Measurements from ENCODE around the gene FAM168A. TPM values are rescaled to one million over a fixed set of nuclear protein-coding genes. Genes with fewer than 3 reads are reported as not detected.

The FAM168A gene
- total RNA-seq, 1 donor from 2014 or later: 52.2 TPM

DNA sequence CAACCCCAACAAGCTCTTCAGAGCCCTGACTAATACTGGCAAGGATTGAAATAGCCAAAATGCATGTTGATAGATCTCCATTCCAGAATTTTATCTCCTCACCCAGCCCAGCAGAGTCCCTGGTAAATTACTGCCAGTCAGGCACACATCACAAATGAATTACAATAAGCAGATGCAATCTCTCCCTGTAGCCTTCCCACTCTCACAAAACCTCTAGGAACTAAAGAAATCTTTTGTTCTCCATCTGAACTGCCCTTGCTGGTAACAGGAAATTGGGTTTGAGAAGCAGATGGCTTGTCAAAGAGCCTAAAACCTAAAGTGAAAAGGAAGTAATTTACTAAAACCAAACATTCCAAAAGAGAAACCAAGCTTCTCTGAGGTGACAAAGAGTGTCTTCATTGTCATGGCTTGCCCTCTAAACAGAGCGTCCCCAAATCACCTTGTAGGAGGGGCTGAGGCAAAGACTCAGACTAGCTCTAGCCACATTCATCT, 59.5 kb downstream of the FAM168A start:
- TF ChIP-seq, protein P1, sequence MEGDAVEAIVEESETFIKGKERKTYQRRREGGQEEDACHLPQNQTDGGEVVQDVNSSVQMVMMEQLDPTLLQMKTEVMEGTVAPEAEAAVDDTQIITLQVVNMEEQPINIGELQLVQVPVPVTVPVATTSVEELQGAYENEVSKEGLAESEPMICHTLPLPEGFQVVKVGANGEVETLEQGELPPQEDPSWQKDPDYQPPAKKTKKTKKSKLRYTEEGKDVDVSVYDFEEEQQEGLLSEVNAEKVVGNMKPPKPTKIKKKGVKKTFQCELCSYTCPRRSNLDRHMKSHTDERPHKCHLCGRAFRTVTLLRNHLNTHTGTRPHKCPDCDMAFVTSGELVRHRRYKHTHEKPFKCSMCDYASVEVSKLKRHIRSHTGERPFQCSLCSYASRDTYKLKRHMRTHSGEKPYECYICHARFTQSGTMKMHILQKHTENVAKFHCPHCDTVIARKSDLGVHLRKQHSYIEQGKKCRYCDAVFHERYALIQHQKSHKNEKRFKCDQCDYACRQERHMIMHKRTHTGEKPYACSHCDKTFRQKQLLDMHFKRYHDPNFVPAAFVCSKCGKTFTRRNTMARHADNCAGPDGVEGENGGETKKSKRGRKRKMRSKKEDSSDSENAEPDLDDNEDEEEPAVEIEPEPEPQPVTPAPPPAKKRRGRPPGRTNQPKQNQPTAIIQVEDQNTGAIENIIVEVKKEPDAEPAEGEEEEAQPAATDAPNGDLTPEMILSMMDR (IDR thresholded peaks at IDR 0.05): no peak
- peaks cover 7% of the 10 kb centered on the region for H3K4me1 Mint-ChIP-seq (ENCODE audit: unreplicated experiment)
- no peak for DNase-seq (ENCODE audit: extremely low spot score, unreplicated experiment)
- H3K9me3 Mint-ChIP-seq (ENCODE audit: unreplicated experiment): no peaks in the 10 kb centered on the region
- H3K27me3 Mint-ChIP-seq (ENCODE audit: unreplicated experiment): no peaks in the 10 kb centered on the region
- no peak overlapping the region for H3K4me3 Mint-ChIP-seq (ENCODE audit: unreplicated experiment)
- H3K36me3 Mint-ChIP-seq (ENCODE audit: unreplicated experiment): no peaks in the 10 kb centered on the region
- peak overlapping the region; percentile 75 for H3K27ac Mint-ChIP-seq (ENCODE audit: unreplicated experiment)

DNA sequence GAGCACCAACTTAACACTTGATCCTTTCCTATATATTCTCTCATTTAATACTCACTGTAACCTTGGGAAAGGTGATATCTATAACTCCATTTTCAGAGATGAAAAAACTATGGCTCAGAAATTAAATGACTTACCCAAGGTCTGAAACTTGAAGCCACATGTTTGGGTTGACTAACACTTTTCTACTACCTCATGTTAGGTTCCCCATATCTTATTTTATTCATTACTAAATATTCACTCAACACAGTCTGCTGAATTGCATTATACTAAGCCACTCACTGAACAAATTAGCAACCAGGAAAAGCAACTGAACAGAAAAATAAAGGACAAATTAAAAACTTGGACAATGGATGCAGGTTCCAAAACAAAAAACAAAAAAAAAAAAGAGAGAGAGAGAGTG, 59.9 kb downstream of the FAM168A start:
- peaks cover 7% of the 10 kb centered on the region for H3K4me1 Mint-ChIP-seq (ENCODE audit: unreplicated experiment)
- H3K36me3 Mint-ChIP-seq (ENCODE audit: unreplicated experiment): no peaks in the 10 kb centered on the region
- no peaks in the 10 kb centered on the region for H3K27me3 Mint-ChIP-seq (ENCODE audit: unreplicated experiment)
- peak overlapping the region; percentile 75 for H3K27ac Mint-ChIP-seq (ENCODE audit: unreplicated experiment)
- TF ChIP-seq, protein P1 (IDR thresholded peaks at IDR 0.05): no peak
- no peak overlapping the region for H3K4me3 Mint-ChIP-seq (ENCODE audit: unreplicated experiment)
- no peak for DNase-seq (ENCODE audit: extremely low spot score, unreplicated experiment)
- no peaks in the 10 kb centered on the region for H3K9me3 Mint-ChIP-seq (ENCODE audit: unreplicated experiment)

DNA sequence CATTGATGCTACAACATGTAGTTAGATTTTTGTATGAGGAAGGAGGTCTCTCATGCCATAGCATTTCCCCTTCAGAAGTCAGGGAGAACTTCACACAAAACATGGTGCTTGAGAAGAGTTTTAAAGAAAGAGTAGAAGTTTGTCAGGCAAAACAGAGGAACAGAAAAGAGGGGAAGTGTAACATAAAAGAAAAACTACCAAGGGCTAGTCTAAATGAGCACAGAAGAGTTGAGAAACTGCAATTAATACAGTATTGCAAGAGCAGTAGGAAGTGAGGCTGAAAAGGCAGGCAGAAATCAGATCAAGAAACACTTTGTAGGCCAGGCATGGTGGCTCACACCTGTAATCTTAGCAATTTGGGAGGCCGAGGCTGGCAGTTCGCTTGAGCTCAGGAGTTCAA, 61.0 kb downstream of the FAM168A start:
- no peak for DNase-seq (ENCODE audit: extremely low spot score, unreplicated experiment)
- Mint-ChIP-seq H3K9me3 (ENCODE audit: unreplicated experiment) (no peaks in the 10 kb centered on the region), H3K27me3 (ENCODE audit: unreplicated experiment) (no peaks in the 10 kb centered on the region), H3K4me1 (ENCODE audit: unreplicated experiment) (peaks cover 7% of the 10 kb centered on the region), H3K36me3 (ENCODE audit: unreplicated experiment) (no peaks in the 10 kb centered on the region), H3K4me3 (ENCODE audit: unreplicated experiment) (no peak overlapping the region), H3K27ac (ENCODE audit: unreplicated experiment) (no peak overlapping the region)
- TF ChIP-seq, protein P1 (IDR thresholded peaks at IDR 0.05): no peak

DNA sequence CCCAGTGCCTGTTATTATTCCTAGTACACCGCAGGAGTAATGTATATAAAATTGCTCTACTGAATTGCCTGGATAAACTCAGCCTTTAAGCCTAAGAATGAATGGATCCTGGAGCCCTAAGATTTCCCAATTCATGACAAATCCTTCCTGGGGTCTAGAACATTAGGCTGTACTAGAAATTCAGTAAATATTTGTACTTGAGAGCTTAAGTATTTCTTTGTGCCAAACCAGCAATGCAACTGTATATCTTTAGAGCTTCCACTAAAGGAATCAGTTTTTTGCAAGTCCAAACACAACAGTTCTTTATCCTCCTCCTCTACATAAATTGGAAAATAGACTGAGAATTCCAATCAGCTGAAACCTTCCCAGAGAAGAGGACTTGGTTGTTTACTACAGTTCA, 65.6 kb downstream of the FAM168A start:
- Mint-ChIP-seq H3K9me3 (ENCODE audit: unreplicated experiment) (no peaks in the 10 kb centered on the region), H3K27me3 (ENCODE audit: unreplicated experiment) (no peaks in the 10 kb centered on the region), H3K36me3 (ENCODE audit: unreplicated experiment) (no peaks in the 10 kb centered on the region), H3K4me1 (ENCODE audit: unreplicated experiment) (peaks cover 4% of the 10 kb centered on the region), H3K4me3 (ENCODE audit: unreplicated experiment) (no peak overlapping the region), H3K27ac (ENCODE audit: unreplicated experiment) (no peak overlapping the region)
- no peak for DNase-seq (ENCODE audit: extremely low spot score, unreplicated experiment)
- TF ChIP-seq, protein P1 (IDR thresholded peaks at IDR 0.05): no peak

DNA sequence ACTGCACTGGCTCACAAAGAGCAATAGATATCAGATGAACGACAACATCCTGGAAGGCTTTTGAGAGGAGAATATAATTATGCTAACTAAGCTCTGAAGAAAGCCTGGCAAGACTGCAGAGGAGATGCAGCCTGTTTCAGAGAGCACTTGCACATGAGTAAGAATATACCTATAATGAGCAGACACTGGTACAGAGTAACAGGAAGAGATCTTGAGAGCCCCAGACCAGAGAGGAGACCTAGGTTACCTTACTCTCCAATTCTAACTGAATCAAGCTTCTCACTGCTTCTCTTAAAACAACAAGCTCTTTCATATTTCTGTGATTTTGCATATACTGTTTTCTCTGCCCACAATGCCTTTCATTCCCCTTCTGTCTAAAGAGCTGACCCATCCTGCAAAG, 66.5 kb downstream of the FAM168A start:
- no peak overlapping the region for H3K27ac Mint-ChIP-seq (ENCODE audit: unreplicated experiment)
- TF ChIP-seq, protein P1 (IDR thresholded peaks at IDR 0.05): no peak
- peaks cover 13% of the 10 kb centered on the region for H3K4me1 Mint-ChIP-seq (ENCODE audit: unreplicated experiment)
- DNase-seq (ENCODE audit: extremely low spot score, unreplicated experiment): no peak
- H3K27me3 Mint-ChIP-seq (ENCODE audit: unreplicated experiment): no peaks in the 10 kb centered on the region
- H3K36me3 Mint-ChIP-seq (ENCODE audit: unreplicated experiment): no peaks in the 10 kb centered on the region
- no peaks in the 10 kb centered on the region for H3K9me3 Mint-ChIP-seq (ENCODE audit: unreplicated experiment)
- H3K4me3 Mint-ChIP-seq (ENCODE audit: unreplicated experiment): no peak overlapping the region

Data from osteocyte (in vitro differentiated cells).